HL-60 (cell line): ENCODE results near the gene URB2.

Experiments
- CTCF ChIP-seq: IDR thresholded peaks from one replicate; pipeline ENCODE4 v1.5.1; 2011; ENCODE audit warnings: low read length, control low read depth, inconsistent platforms; ENCODE audit not compliant: insufficient read depth
- POLR2AphosphoS5 ChIP-seq: IDR thresholded peaks from 2 replicates; pipeline ENCODE4 v1.6.1; 2012; ENCODE audit warnings: low read depth

DNA sequence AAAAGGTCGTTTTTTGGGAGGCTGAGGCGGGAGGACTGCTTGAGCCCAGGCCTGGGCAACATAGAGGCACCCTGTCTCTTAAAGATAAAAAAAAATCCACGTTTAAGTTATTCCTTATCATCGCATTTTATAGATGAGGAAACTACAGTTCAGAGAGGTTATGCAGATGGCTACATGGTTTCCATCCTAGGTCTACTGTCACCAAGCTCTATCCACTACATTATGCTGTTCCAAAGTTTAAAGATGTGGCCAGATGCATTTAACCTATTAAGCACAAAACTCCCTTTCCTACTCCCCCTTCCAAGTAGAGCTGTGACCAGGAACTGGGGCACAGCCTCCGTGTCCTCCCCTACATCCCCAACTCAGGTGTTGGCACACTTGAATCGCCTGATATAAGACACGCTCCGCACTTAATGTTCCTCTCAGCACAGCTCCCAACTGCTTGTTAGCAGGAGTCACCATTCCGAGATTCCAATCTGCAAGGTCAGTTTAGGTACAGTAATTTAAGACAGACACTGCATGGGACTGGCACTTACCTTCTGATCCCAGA lies 1.5 kb upstream of the URB2 start:
- no peak for TF ChIP-seq CTCF
- TF ChIP-seq POLR2AphosphoS5: no peak
